ENCODE data around the gene GM2A. TPM values are rescaled to one million over a fixed set of nuclear protein-coding genes. Genes with fewer than 3 reads are reported as not detected.

Gene GM2A
- total RNA-seq, 1 experiment from 2014 or later = 24.5 TPM

GRCh38 chr5:151249281-151249680 lies 3.7 kb upstream of the GM2A start:
- Histone ChIP-seq H3K27ac (no peak overlapping the region), H2AFZ (no peak overlapping the region), H3K79me2 (ENCODE audit: low read depth) (no peaks in the 10 kb centered on the region), H4K20me1 (ENCODE audit: insufficient read depth) (no peaks in the 10 kb centered on the region), H3K9me3 (ENCODE audit: insufficient read depth, low read depth) (no peaks in the 10 kb centered on the region), H3K4me1 (replicated peaks; ENCODE audit: insufficient read depth) (peaks cover 12% of the 10 kb centered on the region; the same call in 1 of the 2 replicates), H3K4me3 (no peak overlapping the region), H3K36me3 (ENCODE audit: low read depth) (no peaks in the 10 kb centered on the region), H3K4me2 (no peak overlapping the region), H3K27me3 (ENCODE audit: insufficient read depth, low read depth) (no peaks in the 10 kb centered on the region), H3F3A (ENCODE audit: insufficient read depth, low read depth) (peaks cover 9% of the 10 kb centered on the region; the same call in 1 of the 2 replicates), H3K9me2 (ENCODE audit: insufficient read depth) (no peaks in the 10 kb centered on the region; the same call in 1 of the 2 replicates)
- intact Hi-C loops (cut with micrococcal nuclease; ENCODE audit: unreplicated experiment) = no loop called here
- POLR2A ChIA-PET (ENCODE audit: unreplicated experiment) = no interaction called here
- CTCF ChIA-PET = no interaction called here
- no TSS peak for BruUV-seq (replicated peaks)
- TF ChIP-seq CTCF (conservative IDR thresholded peaks at IDR 0.05) = no peak
- DNase-seq = no peak

GRCh38 chr5:151250346-151251000 lies 2.5 kb upstream of the GM2A start:
- no peaks in the 10 kb centered on the region for H3K27me3 ChIP-seq (ENCODE audit: insufficient read depth, low read depth)
- peaks cover 9% of the 10 kb centered on the region; the same call in 1 of the 2 replicates for H3F3A ChIP-seq (ENCODE audit: insufficient read depth, low read depth)
- no peak overlapping the region for H2AFZ ChIP-seq
- BruUV-seq (replicated peaks) = no TSS peak
- no peaks in the 10 kb centered on the region; the same call in 1 of the 2 replicates for H3K9me2 ChIP-seq (ENCODE audit: insufficient read depth)
- no peak overlapping the region for H3K27ac ChIP-seq
- H3K4me1 ChIP-seq (replicated peaks; ENCODE audit: insufficient read depth) = peaks cover 12% of the 10 kb centered on the region; the same call in 1 of the 2 replicates
- H3K79me2 ChIP-seq (ENCODE audit: low read depth) = peaks cover 1% of the 10 kb centered on the region; the same call in 1 of the 2 replicates
- no peak overlapping the region for H3K4me3 ChIP-seq
- TF ChIP-seq CTCF (conservative IDR thresholded peaks at IDR 0.05) (no peak), EZH2 (IDR thresholded peaks at IDR 0.05; ENCODE audit: low read depth) (no peak)
- H4K20me1 ChIP-seq (ENCODE audit: insufficient read depth) = no peaks in the 10 kb centered on the region
- ChIA-PET CTCF (no interaction called here), POLR2A (ENCODE audit: unreplicated experiment) (no interaction called here)
- intact Hi-C loops (cut with micrococcal nuclease; ENCODE audit: unreplicated experiment) = loop anchor here (5.0 kb wide), 1 partner anchor 522 kb away; the partner anchor contains the start of gene G3BP1
- no peak overlapping the region for H3K4me2 ChIP-seq
- H3K36me3 ChIP-seq (ENCODE audit: low read depth) = no peaks in the 10 kb centered on the region
- H3K9me3 ChIP-seq (ENCODE audit: insufficient read depth, low read depth) = no peaks in the 10 kb centered on the region
- no peak for DNase-seq

- Histone ChIP-seq H3K9me2 (ENCODE audit: insufficient read depth) (no peaks in the 10 kb centered on the region; the same call in 1 of the 2 replicates), H2AFZ (no peak overlapping the region), H3K4me2 (no peak overlapping the region), H3K4me1 (replicated peaks; ENCODE audit: insufficient read depth) (peaks cover 12% of the 10 kb centered on the region; the same call in 1 of the 2 replicates), H3K4me3 (no peak overlapping the region), H3K27me3 (ENCODE audit: insufficient read depth, low read depth) (no peaks in the 10 kb centered on the region), H3F3A (ENCODE audit: insufficient read depth, low read depth) (peaks cover 9% of the 10 kb centered on the region; the same call in 1 of the 2 replicates), H4K20me1 (ENCODE audit: insufficient read depth) (no peaks in the 10 kb centered on the region), H3K79me2 (ENCODE audit: low read depth) (peaks cover 7% of the 10 kb centered on the region; the same call in 1 of the 2 replicates), H3K36me3 (ENCODE audit: low read depth) (no peaks in the 10 kb centered on the region), H3K27ac (no peak overlapping the region), H3K9me3 (ENCODE audit: insufficient read depth, low read depth) (no peaks in the 10 kb centered on the region)
- intact Hi-C loops (cut with micrococcal nuclease; ENCODE audit: unreplicated experiment) = loop anchor here (5.0 kb wide), 1 partner anchor 521 kb away; the partner anchor contains the start of gene G3BP1
- DNase-seq = no peak
- POLR2A ChIA-PET (ENCODE audit: unreplicated experiment) = no interaction called here
- TF ChIP-seq CTCF (conservative IDR thresholded peaks at IDR 0.05) (no peak), EZH2 (IDR thresholded peaks at IDR 0.05; ENCODE audit: low read depth) (no peak)
- CTCF ChIA-PET = no interaction called here
- no TSS peak for BruUV-seq (replicated peaks)
These were observed 1.9 kb upstream of the GM2A start for GRCh38 chr5:151251001-151251551.
